Effector CD4-positive, alpha-beta T cell (primary cell): ENCODE measurements around the gene OS9.

ENCODE experiments used
- DNase-seq: peaks from one replicate; pipeline ENCODE4 v3.0.0-alpha.2; 2020

OS9 gene

DNA sequence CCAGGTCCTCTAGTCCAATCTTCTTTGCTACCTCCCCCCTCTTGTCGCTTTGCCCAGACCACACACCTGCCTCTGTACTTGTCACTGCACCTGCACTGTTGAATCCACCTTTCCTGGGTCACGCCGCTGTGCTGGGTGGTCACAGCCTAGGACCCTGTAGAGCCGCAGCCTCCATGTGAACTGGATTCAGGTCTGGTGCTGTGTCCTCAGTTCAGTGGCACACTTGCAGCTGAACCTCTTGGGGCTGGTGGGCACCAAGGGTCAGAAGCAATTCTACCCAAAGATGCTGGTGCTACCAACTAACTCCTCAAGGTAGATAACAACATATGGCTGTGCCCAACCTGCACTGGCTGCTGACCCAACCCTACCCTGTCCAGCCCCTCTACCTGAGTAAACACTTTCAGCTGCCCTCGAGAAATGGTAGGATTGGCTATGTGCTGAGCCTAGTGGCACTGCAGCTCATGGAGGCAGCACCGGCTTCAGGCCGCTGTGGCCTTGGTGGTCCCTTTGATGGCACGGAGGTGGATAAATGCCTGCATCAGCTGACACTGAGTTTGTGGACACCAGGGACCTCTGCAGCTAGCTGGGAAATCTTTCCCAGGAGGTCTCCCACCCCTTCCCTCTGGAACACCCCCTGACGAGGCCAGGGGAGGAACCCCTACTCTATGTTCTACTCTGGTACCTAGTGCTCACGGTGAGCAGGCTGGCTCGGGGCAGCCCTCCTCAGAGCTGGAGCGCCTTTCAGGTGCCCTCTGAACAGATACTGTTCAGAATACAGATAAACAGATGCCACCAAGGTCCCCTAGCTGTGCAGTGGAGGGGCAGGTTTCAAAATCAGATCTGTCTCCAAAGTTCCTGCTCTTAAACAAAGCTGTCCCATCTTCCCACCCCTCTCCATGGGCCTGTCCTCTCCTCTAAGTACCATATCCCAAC lies 30.3 kb downstream of the OS9 start:
- DNase-seq = no peak

DNA sequence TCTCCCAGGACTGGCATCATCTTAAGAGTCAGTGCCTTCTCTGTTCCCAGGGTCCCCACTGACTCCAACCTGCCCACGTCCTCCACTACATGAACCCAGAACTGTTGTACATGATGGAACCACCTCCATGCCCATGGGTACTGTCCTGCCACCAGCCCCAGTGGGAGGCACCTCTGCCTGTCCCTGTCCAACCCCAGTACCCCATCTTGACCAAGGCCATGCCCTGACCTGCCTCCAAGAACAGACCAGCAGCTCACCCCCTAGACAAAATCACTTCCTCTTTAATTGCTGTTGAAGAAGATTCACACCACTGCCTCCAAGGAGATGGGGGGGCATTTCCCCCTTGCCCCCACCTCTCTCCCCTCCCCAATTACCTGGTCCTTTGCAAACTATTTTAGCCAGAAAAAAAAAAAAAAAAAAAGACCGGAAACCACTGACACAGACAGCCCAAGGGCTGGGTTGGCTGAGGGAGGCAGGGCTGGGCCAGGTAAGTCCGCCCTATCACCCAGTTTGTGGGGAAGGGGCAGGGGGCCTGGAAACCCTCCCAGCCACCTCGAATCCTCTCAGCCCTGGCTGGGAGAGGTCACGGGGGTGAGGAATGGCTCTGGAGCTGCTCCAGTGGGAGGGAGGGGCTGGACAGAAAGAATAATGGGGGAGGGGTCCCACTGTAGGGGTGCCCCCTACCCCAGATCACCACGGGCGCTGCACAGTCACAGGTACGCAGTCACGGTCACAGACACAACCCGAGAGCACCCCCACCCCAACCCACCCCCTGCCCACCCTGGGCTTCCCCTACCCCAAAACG lies 31.2 kb downstream of the OS9 start:
- DNase-seq = no peak

- DNase-seq = no peak
Observed at GRCh38 chr12:57725851-57726150, 31.9 kb downstream of the OS9 start.

- DNase-seq = no peak
Observed at GRCh38 chr12:57726151-57726883, 32.4 kb downstream of the OS9 start.

GRCh38 chr12:57726884-57727757 lies 33.2 kb downstream of the OS9 start:
- DNase-seq = no peak

- no peak for DNase-seq
Observed at GRCh38 chr12:57727758-57728395, 33.9 kb downstream of the OS9 start.

- no peak for DNase-seq
Observed at GRCh38 chr12:57729321-57729844, 35.5 kb downstream of the OS9 start.

DNA sequence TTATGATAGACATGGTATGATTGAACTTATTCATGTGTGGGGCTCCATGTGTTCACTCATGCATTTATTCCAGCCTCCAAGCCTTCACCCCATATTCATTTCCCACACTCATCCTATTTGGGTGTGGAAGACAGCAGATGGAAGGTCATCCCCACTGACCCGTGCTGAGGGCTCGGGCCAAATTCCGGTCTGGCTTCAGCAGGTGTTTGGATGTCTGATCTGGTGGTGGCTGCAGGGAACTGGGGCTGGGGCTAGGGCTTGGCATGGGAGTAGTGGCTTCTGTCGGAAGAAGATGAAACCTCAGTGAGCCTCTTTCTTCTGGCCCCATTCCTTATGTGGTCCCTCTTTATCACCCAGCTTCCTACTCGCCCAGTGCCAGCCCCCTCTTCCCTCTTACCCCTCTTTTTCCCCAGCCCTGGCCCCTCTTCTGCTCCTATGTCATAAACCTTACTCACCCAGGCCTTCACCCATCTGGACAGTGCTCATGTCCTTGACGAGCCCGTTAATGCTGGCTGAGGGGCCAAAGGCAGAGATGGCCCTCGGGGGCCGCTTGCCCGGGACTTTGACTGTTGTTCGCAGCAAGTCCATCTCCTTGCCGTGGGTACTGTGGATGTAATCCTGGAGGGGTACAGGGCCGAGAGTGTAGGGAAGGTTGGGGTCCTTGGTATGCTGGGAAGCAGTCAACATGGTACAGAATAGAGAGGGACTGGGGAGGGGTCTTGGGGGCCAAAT lies 36.6 kb downstream of the OS9 start:
- DNase-seq = no peak

DNA sequence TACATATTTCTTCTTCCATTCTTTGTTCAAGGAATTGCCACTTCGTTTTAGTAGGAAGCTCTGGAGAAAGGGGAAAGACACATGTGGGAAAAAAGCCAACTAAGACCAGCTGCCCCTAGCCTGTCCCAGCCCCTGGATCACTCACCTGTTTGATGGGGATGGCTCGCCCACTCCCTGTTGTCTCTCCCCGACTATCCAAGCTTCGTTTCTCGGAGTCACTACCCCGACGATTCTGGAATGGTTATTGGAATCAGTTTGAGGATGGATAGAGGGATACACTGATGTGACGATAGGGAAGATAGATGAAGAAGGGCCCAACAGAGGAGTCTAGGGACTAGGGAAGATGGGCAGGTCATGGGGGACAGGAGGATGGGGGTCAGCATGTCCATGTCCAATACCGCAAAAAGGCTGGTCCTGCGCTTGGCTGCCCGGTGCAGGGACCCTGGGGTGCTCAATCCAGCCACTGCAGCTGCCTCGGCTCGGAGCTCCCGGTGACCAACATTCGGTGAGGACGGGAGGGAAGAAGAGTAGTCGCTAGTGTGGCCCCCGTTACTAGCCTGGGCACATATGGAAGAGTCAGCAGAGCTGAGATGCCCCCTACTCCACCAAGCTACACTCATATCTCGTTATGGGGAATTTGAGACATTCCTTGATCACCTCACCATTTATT lies 37.6 kb downstream of the OS9 start:
- no peak for DNase-seq

GRCh38 chr12:57732270-57732669 lies 38.3 kb downstream of the OS9 start:
- no peak for DNase-seq

DNA sequence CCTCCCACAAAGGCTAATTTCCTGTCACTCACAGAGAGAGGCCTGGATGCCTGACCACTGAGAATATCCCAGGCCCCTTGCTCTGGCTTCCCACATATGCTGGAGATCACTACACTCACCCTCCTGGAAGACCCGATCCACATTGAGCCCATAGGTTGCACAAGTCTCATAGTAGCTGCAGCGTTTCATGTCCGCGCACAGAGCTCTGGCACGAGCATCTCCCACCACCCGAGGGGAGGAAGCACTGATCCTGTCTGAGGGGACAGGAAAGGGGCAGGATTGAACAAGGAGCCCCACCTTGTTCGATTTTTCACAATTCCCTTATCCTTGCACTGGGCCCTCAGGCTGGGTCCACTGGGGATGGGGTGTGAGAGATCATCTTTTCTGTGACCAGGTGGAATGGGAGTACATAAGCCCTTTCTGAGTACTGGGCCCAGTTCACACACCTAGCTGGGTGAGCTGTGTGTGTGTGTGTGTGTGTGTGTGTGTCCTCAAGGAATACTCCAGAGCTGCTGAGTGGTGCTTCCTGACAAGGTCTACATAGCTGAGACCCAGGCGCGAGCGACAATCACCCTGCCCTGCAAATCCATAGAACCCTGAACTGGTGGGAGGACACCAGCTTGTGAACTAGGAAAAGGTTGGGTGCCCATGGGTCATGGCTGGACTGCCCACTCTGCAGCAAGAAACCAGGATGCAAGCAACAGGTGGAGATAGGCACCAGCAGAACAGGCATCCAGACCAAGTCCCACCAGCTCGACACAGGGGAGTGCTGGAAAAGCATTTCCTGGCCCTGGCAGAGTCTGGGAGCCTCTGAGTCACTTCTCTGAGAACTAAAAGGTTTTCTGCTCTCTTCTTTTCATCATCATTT lies 39.0 kb downstream of the OS9 start:
- no peak for DNase-seq

DNA sequence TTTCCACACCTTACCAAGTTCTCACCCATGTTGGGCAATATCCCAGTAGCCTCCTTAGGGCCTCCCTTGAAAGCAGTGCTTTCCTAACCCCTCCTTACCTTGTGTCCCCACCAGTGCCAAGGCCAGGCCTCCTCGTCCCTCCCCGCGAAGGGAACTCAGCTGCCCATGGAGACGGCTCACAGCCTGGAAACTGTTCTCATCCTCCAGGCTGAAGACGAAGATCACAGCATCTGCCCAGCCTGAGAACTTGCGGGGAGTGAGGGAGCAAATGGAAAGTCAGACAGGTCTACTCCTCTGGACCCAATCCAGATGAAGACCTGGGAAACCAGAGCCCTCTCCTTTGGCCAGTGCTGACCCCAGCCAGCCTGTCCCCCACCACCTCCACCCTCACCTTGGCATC lies 40.0 kb downstream of the OS9 start:
- no peak for DNase-seq

GRCh38 chr12:57734591-57734990 lies 40.7 kb downstream of the OS9 start:
- no peak for DNase-seq

DNA sequence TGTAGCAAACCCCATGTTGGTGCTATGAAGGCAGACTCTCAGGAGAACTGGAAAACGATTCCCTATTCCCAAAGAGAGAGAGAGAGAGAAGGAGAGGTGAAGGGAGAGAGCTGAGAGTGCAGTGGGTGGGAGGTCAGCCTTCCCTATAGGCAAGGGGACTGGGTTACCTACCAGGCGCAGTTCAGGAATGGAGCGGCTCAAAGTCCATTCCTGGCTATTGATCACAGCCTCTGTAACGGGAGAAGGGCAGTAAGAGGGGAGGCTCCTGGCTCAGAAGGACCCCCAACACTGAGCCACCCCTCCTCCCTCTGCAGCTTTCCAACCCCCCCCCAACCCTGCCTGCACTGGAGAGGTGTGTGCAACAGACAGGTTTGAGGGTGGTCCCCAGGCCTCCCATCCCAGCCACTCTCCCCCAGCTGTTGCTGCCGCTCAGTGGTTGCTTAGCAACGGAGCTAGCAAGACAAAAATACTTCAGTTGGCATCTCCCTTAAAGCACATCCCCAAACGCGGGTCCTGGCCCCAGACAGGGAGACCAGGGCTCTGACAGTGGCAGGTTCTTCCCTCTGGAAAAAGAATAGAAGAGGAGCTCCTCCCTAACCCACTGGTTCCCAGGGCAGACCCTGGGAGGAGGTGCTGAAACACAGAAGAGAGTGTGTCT lies 41.4 kb downstream of the OS9 start:
- no peak for DNase-seq

GRCh38 chr12:57735952-57736740 lies 42.2 kb downstream of the OS9 start:
- DNase-seq = no peak

DNA sequence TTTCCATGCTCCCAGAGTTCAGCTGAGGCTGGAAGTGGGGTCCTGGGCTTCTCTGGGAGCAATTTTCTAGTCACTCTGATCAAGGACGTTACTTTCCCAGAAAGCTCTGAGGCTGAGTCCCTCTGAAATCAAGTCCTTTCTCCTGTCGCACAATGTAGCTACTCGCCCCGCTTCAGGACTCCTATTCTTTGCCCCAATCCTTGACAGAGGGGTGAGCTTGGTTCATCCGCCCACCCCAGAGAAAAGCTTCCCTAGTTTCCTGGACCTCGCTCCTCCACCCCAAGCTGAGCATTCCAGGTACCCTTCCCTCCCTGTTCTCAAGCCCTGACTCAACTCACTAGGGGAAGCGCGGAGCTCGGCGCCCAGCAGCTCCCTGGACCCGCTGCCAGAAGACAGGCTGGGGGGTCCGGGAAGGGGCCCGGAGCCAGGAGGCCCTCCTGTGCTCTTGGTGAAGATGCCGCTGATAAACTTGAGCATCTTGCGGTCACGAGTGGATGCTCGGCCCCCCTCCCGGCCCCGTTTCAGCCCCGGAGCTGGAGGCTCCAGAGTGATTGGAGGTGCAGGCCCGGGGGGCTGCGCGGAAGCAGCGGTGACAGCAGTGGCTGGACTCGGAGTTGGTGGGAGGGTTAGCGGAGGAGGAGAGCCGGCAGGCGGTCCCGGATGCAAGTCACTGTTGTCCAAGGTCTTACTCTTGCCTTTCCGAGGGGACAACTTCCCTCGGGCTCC lies 43.0 kb downstream of the OS9 start:
- no peak for DNase-seq
